ENCODE data around the gene PKD1. TPM values are rescaled to one million over a fixed set of nuclear protein-coding genes. Genes with fewer than 3 reads are reported as not detected.

The PKD1 gene
- total RNA-seq, 1 experiment from 2014 or later = 137 TPM

DNA sequence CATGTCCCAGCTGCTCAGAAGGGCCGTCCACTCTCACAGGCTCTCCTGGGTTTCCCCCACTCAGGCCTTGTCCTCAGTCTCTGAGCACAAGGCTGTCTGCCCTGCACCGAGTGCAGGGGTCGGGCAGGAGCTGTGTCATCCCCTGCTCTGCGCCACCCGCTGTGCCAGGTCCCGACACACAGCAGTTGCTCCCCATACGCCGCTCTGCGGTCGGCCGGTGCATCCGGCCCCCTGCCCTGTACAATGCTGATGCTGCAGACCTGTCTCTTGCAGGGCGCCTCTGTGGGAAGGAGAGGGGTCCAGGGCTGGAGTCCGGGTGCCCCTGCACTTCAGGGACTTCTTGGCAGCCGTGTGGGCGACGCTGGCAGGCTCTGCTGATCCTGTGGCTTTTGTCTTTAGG is 81.8 kb downstream of the PKD1 start:
- Histone ChIP-seq H3K4me3 (replicated peaks in 1 of 2; ENCODE audit: low read depth in 1 of 2, low read length in 2 of 2) (no peak overlapping the region), H4K20me1 (ENCODE audit: insufficient read depth) (no peaks in the 10 kb centered on the region), H3K27ac (ENCODE audit: low read depth, low read length) (no peak overlapping the region), H3K36me3 (ENCODE audit: control insufficient read depth in 1 of 2, insufficient read depth in 2 of 2, low read length in 2 of 2) (peaks cover 0 to 3% of the 10 kb centered on the region in 2 experiments; a peak in 2 of 4 replicates), H2AFZ (ENCODE audit: low read depth, low read length, poor library complexity, severe bottlenecking) (no peak overlapping the region), H3K4me1 (ENCODE audit: control insufficient read depth in 1 of 2, insufficient read depth in 2 of 2, low read length in 2 of 2) (peaks cover 0 to 4% of the 10 kb centered on the region in 2 experiments; a peak in 2 of 4 replicates), H3K27me3 (ENCODE audit: insufficient read depth, low read length) (no peaks in the 10 kb centered on the region), H3K9ac (ENCODE audit: low read length) (no peak overlapping the region), H3K9me3 (ENCODE audit: control insufficient read depth in 1 of 2, insufficient read depth in 1 of 2, low read depth in 1 of 2, low read length in 2 of 2) (no peaks in the 10 kb centered on the region), H3K9me2 (ENCODE audit: insufficient read depth) (no peaks in the 10 kb centered on the region), H3K79me2 (ENCODE audit: insufficient read depth, low read length) (0 out of 2 replicates have a peak, but pooled peaks cover under 1% of the 10 kb centered on the region), H3K4me2 (ENCODE audit: low read length) (no peak overlapping the region)
- ChIA-PET RAD21 (ENCODE audit: low non-redundant PET in 1 of 2, low total read pairs in 2 of 2, uncharacterized antibody in 2 of 2, unreplicated experiment in 2 of 2) (no interaction called here), CTCF (no interaction called here), POLR2A (no interaction called here)
- no peak for ATAC-seq
- TF ChIP-seq, protein P1, sequence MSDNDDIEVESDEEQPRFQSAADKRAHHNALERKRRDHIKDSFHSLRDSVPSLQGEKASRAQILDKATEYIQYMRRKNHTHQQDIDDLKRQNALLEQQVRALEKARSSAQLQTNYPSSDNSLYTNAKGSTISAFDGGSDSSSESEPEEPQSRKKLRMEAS (IDR thresholded peaks at IDR 0.05) = no peak
- TF ChIP-seq EZH2 (IDR thresholded peaks at IDR 0.05) (no peak), POLR2A (IDR thresholded peaks at IDR 0.05; ENCODE audit: borderline replicate concordance, extremely low read depth, insufficient read depth, insufficient read length) (no peak), YY1 (IDR thresholded peaks at IDR 0.05; ENCODE audit: extremely low read depth, insufficient replicate concordance, low read depth, low read length) (no peak)
- TF ChIP-seq, protein P2, sequence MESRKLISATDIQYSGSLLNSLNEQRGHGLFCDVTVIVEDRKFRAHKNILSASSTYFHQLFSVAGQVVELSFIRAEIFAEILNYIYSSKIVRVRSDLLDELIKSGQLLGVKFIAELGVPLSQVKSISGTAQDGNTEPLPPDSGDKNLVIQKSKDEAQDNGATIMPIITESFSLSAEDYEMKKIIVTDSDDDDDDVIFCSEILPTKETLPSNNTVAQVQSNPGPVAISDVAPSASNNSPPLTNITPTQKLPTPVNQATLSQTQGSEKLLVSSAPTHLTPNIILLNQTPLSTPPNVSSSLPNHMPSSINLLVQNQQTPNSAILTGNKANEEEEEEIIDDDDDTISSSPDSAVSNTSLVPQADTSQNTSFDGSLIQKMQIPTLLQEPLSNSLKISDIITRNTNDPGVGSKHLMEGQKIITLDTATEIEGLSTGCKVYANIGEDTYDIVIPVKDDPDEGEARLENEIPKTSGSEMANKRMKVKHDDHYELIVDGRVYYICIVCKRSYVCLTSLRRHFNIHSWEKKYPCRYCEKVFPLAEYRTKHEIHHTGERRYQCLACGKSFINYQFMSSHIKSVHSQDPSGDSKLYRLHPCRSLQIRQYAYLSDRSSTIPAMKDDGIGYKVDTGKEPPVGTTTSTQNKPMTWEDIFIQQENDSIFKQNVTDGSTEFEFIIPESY (IDR thresholded peaks at IDR 0.05; ENCODE audit: extremely low read depth, insufficient replicate concordance, low read length) = no peak
- intact Hi-C loops (cut with micrococcal nuclease) = no loop called here
- no TSS peak for BruUV-seq (replicated peaks)
- no peak for DNase-seq (ENCODE audit: low read depth, low spot score)

DNA sequence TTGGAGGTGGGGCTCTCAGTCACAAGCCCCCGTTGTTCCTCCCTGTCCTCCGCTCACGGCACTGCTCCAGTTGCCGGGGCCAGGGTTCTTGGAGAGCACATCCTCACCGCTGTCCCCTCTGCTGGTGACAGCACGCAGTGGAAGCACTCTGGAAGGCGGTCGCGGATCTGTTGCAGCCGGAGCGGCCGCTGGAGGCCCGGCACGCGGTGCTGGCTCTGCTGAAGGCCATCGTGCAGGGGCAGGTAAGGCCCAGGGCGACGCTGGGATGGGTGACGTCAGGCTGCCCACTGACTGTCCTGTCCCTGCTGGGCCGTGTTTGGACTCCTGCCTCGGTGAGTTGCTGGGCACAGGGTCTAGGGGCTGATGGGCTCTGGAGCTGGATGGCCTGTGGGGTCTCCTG is 82.5 kb downstream of the PKD1 start:
- intact Hi-C loops (cut with micrococcal nuclease) = no loop called here
- ChIA-PET POLR2A (no interaction called here), RAD21 (ENCODE audit: low non-redundant PET in 1 of 2, low total read pairs in 2 of 2, uncharacterized antibody in 2 of 2, unreplicated experiment in 2 of 2) (no interaction called here), CTCF (no interaction called here)
- Histone ChIP-seq H3K4me2 (ENCODE audit: low read length) (no peak overlapping the region), H3K4me3 (replicated peaks in 1 of 2; ENCODE audit: low read depth in 1 of 2, low read length in 2 of 2) (no peak overlapping the region), H3K9ac (ENCODE audit: low read length) (no peak overlapping the region), H3K9me2 (ENCODE audit: insufficient read depth) (no peaks in the 10 kb centered on the region), H3K27ac (ENCODE audit: low read depth, low read length) (no peak overlapping the region), H3K79me2 (ENCODE audit: insufficient read depth, low read length) (peaks cover 8% of the 10 kb centered on the region; the same call in 1 of the 2 replicates), H3K36me3 (ENCODE audit: control insufficient read depth in 1 of 2, insufficient read depth in 2 of 2, low read length in 2 of 2) (peaks cover 0 to 3% of the 10 kb centered on the region in 2 experiments; a peak in 2 of 4 replicates), H3K9me3 (ENCODE audit: control insufficient read depth in 1 of 2, insufficient read depth in 1 of 2, low read depth in 1 of 2, low read length in 2 of 2) (no peaks in the 10 kb centered on the region), H3K27me3 (ENCODE audit: insufficient read depth, low read length) (no peaks in the 10 kb centered on the region), H4K20me1 (ENCODE audit: insufficient read depth) (no peaks in the 10 kb centered on the region), H2AFZ (ENCODE audit: low read depth, low read length, poor library complexity, severe bottlenecking) (no peak overlapping the region), H3K4me1 (ENCODE audit: control insufficient read depth in 1 of 2, insufficient read depth in 2 of 2, low read length in 2 of 2) (peaks cover 0 to 10% of the 10 kb centered on the region in 2 experiments; a peak in 2 of 4 replicates)
- ATAC-seq (no peak), DNase-seq (ENCODE audit: low read depth, low spot score) (no peak)
- TF ChIP-seq, protein P3, sequence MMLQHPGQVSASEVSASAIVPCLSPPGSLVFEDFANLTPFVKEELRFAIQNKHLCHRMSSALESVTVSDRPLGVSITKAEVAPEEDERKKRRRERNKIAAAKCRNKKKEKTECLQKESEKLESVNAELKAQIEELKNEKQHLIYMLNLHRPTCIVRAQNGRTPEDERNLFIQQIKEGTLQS (IDR thresholded peaks at IDR 0.05) = no peak
- no TSS peak for BruUV-seq (replicated peaks)

All from HCT116 (cell line).